CD4-positive, alpha-beta memory T cell (primary cell): Measurements from ENCODE around the gene RERE. TPM values are rescaled to one million over a fixed set of nuclear protein-coding genes. Genes with fewer than 3 reads are reported as not detected.

Experiments
- CTCF ChIA-PET: fragments of 350-600 bp; sonication (Branson Sonifier 250); formaldehyde crosslinking; loops from one replicate; lab custom pipeline; 2021; ENCODE audit warnings: inconsistent platforms; ENCODE audit not compliant: partially characterized antibody; lab: Charles Lee
- POLR2A ChIA-PET: fragments of 350-600 bp; sonication (Branson Sonifier 250); formaldehyde crosslinking; loops from one replicate; lab custom pipeline; 2021; ENCODE audit not compliant: partially characterized antibody; lab: Charles Lee
- DNase-seq, 5 donors: peaks; one replicate each; pipeline versions ENCODE4 v3.0.0 to v3.0.0-alpha.2; 2020 to 2022; ENCODE audit warnings: mixed read lengths in 1 of 5
- H3K27ac ChIP-seq: one replicate; pipeline ENCODE4 v1.7.0; 2013; ENCODE audit warnings: low read depth, low read length
- H3K27me3 ChIP-seq: 2 replicates; pipeline ENCODE4 v1.7.0; 2013; ENCODE audit warnings: mild to moderate bottlenecking, low read length, moderate library complexity; ENCODE audit not compliant: insufficient read depth
- H3K36me3 ChIP-seq: 2 replicates; pipeline ENCODE4 v1.7.0; 2013; ENCODE audit warnings: mild to moderate bottlenecking, low read length, moderate library complexity; ENCODE audit not compliant: insufficient read depth
- H3K4me1 ChIP-seq: 2 replicates; pipeline ENCODE4 v1.7.0; 2013; ENCODE audit warnings: mild to moderate bottlenecking, low read length, moderate library complexity; ENCODE audit not compliant: insufficient read depth
- H3K4me3 ChIP-seq, 2 donors: one replicate each; pipeline ENCODE4 v1.7.0; 2013; ENCODE audit warnings: low read length in 2 of 2, mild to moderate bottlenecking in 1 of 2
- H3K9me3 ChIP-seq, 2 donors: one replicate each; pipeline ENCODE4 v1.7.0; 2013; ENCODE audit warnings: low read length in 2 of 2, control low read depth in 1 of 2; ENCODE audit not compliant: control insufficient read depth in 1 of 2
- H3K27ac Mint-ChIP-seq, 7 donors: one replicate each; pipeline ENCODE4 v1.8.0; 2020 to 2021; ENCODE audit warnings: mixed read lengths in 7 of 7, mild to moderate bottlenecking in 6 of 7, inconsistent platforms in 3 of 7, moderate library complexity in 3 of 7
- H3K27me3 Mint-ChIP-seq, 2 donors: one replicate each; pipeline ENCODE4 v1.8.0; 2020 to 2021; ENCODE audit warnings: mixed read lengths in 2 of 2
- H3K36me3 Mint-ChIP-seq, 2 donors: one replicate each; pipeline ENCODE4 v1.8.0; 2020 to 2021; ENCODE audit warnings: mixed read lengths in 2 of 2, inconsistent platforms in 1 of 2, mild to moderate bottlenecking in 1 of 2
- H3K4me1 Mint-ChIP-seq, 4 donors: one replicate each; pipeline ENCODE4 v1.8.0; 2020 to 2021; ENCODE audit warnings: mixed read lengths in 4 of 4, mild to moderate bottlenecking in 1 of 4
- H3K4me3 Mint-ChIP-seq, 8 donors: one replicate each; pipeline ENCODE4 v1.8.0; 2020 to 2021; ENCODE audit warnings: mixed read lengths in 8 of 8, mild to moderate bottlenecking in 7 of 8, moderate library complexity in 6 of 8, inconsistent platforms in 3 of 8
- H3K9me3 Mint-ChIP-seq, 8 donors: one replicate each; pipeline ENCODE4 v1.8.0; 2020 to 2021; ENCODE audit warnings: mixed read lengths in 8 of 8, mild to moderate bottlenecking in 5 of 8, inconsistent platforms in 3 of 8, moderate library complexity in 1 of 8
- intact Hi-C: fragments of 100-400 bp; cut with micrococcal nuclease; formaldehyde crosslinking; loops from one replicate; pipeline ENCODE4 v1.15.1; 2023
- polyA plus RNA-seq, 2 donors: library from polyadenylated mRNA; unstranded; fragments of 300-500 nt; fragmentation: Illumina TruSeq; gene quantifications; one replicate each; pipeline ENCODE4 v1.2.3, GENCODE V29; 2021
- total RNA-seq, 2 experiments: library from RNA; stranded (reverse); gene quantifications; one replicate each; pipeline ENCODE4 v1.2.3, GENCODE V29; 2021

Gene RERE
- total and polyA plus RNA-seq, 4 experiments from 2014 or later, result 0.38 to 117 (median 60.3) TPM

- H3K4me1 ChIP-seq, result no peaks in the 10 kb centered on the region
- Mint-ChIP-seq H3K4me3 (no peak overlapping the region), H3K36me3 (peaks cover 0 to 3% of the 10 kb centered on the region in 2 donors), H3K4me1 (peaks cover 0 to 13% (median 8%) of the 10 kb centered on the region in 4 donors), H3K27ac (no peak overlapping the region), H3K27me3 (no peaks in the 10 kb centered on the region), H3K9me3 (no peaks in the 10 kb centered on the region)
- no peaks in the 10 kb centered on the region for H3K9me3 ChIP-seq
- H3K27ac ChIP-seq, result no peak overlapping the region
- no peak for DNase-seq
- intact Hi-C loops, result no loop called here
- no peaks in the 10 kb centered on the region for H3K27me3 ChIP-seq
- no peak overlapping the region for H3K4me3 ChIP-seq
- CTCF ChIA-PET, result no interaction called here
- POLR2A ChIA-PET, result no interaction called here
- H3K36me3 ChIP-seq, result no peaks in the 10 kb centered on the region
Observed at GRCh38 chr1:8591569-8591968, 225.9 kb downstream of the RERE start.

- Histone ChIP-seq H3K4me3 (no peak overlapping the region), H3K36me3 (no peaks in the 10 kb centered on the region), H3K9me3 (no peaks in the 10 kb centered on the region), H3K27me3 (no peaks in the 10 kb centered on the region), H3K4me1 (no peaks in the 10 kb centered on the region), H3K27ac (no peak overlapping the region)
- H3K4me3 Mint-ChIP-seq, result no peak overlapping the region
- H3K36me3 Mint-ChIP-seq, result peaks cover 0 to 3% of the 10 kb centered on the region in 2 donors
- intact Hi-C loops, result no loop called here
- no peak for DNase-seq
- no peaks in the 10 kb centered on the region for H3K9me3 Mint-ChIP-seq
- no peaks in the 10 kb centered on the region for H3K27me3 Mint-ChIP-seq
- POLR2A ChIA-PET, result no interaction called here
- H3K27ac Mint-ChIP-seq, result peak overlapping the region in 1 of 7 donors; percentile 57
- CTCF ChIA-PET, result no interaction called here
- H3K4me1 Mint-ChIP-seq, result peaks cover 0 to 13% (median 7%) of the 10 kb centered on the region in 4 donors
Observed at GRCh38 chr1:8590721-8591351, 226.6 kb downstream of the RERE start.

GRCh38 chr1:8589571-8589970, 227.9 kb downstream of the RERE start:
- Histone ChIP-seq H3K27ac (no peak overlapping the region), H3K4me3 (no peak overlapping the region), H3K36me3 (no peaks in the 10 kb centered on the region), H3K27me3 (no peaks in the 10 kb centered on the region), H3K9me3 (no peaks in the 10 kb centered on the region), H3K4me1 (no peaks in the 10 kb centered on the region)
- Mint-ChIP-seq H3K4me1 (peaks cover 0 to 13% (median 6%) of the 10 kb centered on the region in 4 donors), H3K36me3 (peaks cover 0 to 3% of the 10 kb centered on the region in 2 donors), H3K4me3 (no peak overlapping the region), H3K27me3 (no peaks in the 10 kb centered on the region), H3K9me3 (no peaks in the 10 kb centered on the region), H3K27ac (peak overlapping the region in 2 of 7 donors; percentile 5 to 25)
- POLR2A ChIA-PET, result no interaction called here
- CTCF ChIA-PET, result no interaction called here
- intact Hi-C loops, result no loop called here
- no peak for DNase-seq

- Mint-ChIP-seq H3K27me3 (no peaks in the 10 kb centered on the region), H3K4me1 (peaks cover 0 to 10% (median 6%) of the 10 kb centered on the region in 4 donors), H3K9me3 (no peaks in the 10 kb centered on the region), H3K36me3 (peaks cover 0 to 3% of the 10 kb centered on the region in 2 donors), H3K27ac (no peak overlapping the region), H3K4me3 (no peak overlapping the region)
- ChIA-PET CTCF (interaction anchor here (1.5 to 1.6 kb wide), 2 partner anchors 15 to 139 kb away, joined by 4 read pairs; no protein-coding TSS in a partner anchor), POLR2A (no interaction called here)
- H3K4me1 ChIP-seq, result no peaks in the 10 kb centered on the region
- no peak for DNase-seq
- H3K27ac ChIP-seq, result no peak overlapping the region
- no peaks in the 10 kb centered on the region for H3K27me3 ChIP-seq
- no peaks in the 10 kb centered on the region for H3K36me3 ChIP-seq
- H3K4me3 ChIP-seq, result no peak overlapping the region
- no peaks in the 10 kb centered on the region for H3K9me3 ChIP-seq
- intact Hi-C loops, result no loop called here
Observed at GRCh38 chr1:8587784-8588183, 229.7 kb downstream of the RERE start.

DNA sequence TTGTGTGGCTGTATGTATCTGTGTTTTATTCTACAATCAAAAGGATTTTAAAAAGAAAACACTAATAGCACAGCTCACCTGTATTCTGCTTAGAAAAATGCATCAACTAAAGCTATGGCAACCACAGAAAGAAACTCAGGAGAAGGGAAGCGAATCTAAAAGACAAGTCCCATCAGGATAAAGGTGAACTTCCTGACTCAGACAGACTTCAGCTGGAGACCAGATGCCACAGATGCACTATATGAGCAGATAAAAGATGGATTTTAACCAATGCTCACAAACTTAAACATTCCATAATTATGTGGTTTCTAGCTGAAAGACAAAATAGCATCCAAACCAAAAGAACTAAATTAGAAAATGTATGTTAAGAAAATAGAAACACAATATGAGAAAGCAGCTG, 231.0 kb downstream of the RERE start:
- no peaks in the 10 kb centered on the region for H3K9me3 Mint-ChIP-seq
- peak overlapping the region in 1 of 7 donors; percentile 9 for H3K27ac Mint-ChIP-seq
- no peak overlapping the region for H3K4me3 Mint-ChIP-seq
- peaks cover 0 to 10% (median 4%) of the 10 kb centered on the region in 4 donors for H3K4me1 Mint-ChIP-seq
- Histone ChIP-seq H3K27ac (no peak overlapping the region), H3K27me3 (no peaks in the 10 kb centered on the region), H3K9me3 (no peaks in the 10 kb centered on the region), H3K4me3 (no peak overlapping the region), H3K36me3 (no peaks in the 10 kb centered on the region), H3K4me1 (no peaks in the 10 kb centered on the region)
- POLR2A ChIA-PET, result no interaction called here
- H3K36me3 Mint-ChIP-seq, result peaks cover 0 to 3% of the 10 kb centered on the region in 2 donors
- intact Hi-C loops, result no loop called here
- DNase-seq, result no peak
- no peaks in the 10 kb centered on the region for H3K27me3 Mint-ChIP-seq
- CTCF ChIA-PET, result interaction anchor here (1.3 kb wide), 1 partner anchor 139 kb away, joined by 4 read pairs; no protein-coding TSS in a partner anchor

DNA sequence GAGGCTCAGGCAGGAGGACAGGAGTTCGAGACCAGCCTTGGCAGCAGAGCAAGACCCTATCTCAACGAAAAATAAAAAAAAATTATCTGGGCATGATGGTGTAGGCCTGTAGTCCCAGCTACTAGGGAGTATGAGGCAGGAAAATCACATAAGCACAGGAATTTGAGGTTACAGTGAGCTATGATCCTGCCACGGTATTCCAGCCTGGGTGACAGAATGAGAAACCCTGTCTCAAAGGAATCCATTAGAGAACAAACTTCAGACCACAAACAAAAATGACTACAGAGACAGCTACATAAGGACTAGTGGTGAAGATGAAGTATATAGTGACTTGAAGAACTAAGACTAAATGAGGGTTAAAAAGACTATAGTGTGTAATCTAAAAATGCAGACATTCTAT, 233.1 kb downstream of the RERE start:
- CTCF ChIA-PET, result interaction anchor here (1.6 kb wide), 1 partner anchor 143 kb away, joined by 4 read pairs; no protein-coding TSS in a partner anchor
- no peaks in the 10 kb centered on the region for H3K36me3 ChIP-seq
- POLR2A ChIA-PET, result no interaction called here
- Mint-ChIP-seq H3K36me3 (no peaks in the 10 kb centered on the region), H3K9me3 (no peaks in the 10 kb centered on the region), H3K27me3 (no peaks in the 10 kb centered on the region), H3K4me1 (peaks cover 0 to 5% (median 1%) of the 10 kb centered on the region in 4 donors), H3K4me3 (no peak overlapping the region), H3K27ac (no peak overlapping the region)
- no peaks in the 10 kb centered on the region for H3K4me1 ChIP-seq
- no peak overlapping the region for H3K27ac ChIP-seq
- intact Hi-C loops, result no loop called here
- H3K4me3 ChIP-seq, result no peak overlapping the region
- no peaks in the 10 kb centered on the region for H3K27me3 ChIP-seq
- H3K9me3 ChIP-seq, result no peaks in the 10 kb centered on the region
- DNase-seq, result no peak

DNA sequence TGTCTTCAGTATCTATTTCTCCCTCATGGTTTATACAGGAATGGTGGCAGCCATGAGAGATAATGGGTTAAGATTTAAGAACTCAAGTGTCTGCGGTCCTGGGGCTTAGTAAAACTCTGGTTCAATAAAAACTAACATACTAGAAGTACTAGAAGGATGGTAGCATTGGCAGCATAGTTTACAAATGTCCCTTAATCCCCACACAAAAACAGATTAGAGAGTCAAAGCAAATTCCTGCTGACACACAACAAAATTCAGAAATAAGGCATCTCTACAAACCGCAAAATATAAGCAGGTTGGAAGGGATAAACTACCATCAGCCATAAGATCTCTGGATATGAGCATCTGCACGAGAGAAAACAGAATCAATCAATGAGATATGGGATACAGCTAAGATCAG, 234.4 kb downstream of the RERE start:
- Mint-ChIP-seq H3K9me3 (no peaks in the 10 kb centered on the region), H3K36me3 (peaks cover 0 to 2% of the 10 kb centered on the region in 2 donors), H3K27ac (peak overlapping the region in 1 of 7 donors; percentile 77), H3K4me1 (peaks cover 0 to 3% (median 0%) of the 10 kb centered on the region in 4 donors), H3K4me3 (no peak overlapping the region), H3K27me3 (no peaks in the 10 kb centered on the region)
- Histone ChIP-seq H3K4me3 (no peak overlapping the region), H3K27ac (no peak overlapping the region), H3K9me3 (no peaks in the 10 kb centered on the region), H3K4me1 (no peaks in the 10 kb centered on the region), H3K36me3 (no peaks in the 10 kb centered on the region), H3K27me3 (no peaks in the 10 kb centered on the region)
- ChIA-PET CTCF (interaction anchor here (1.1 to 1.6 kb wide), 2 partner anchors 21 to 144 kb away, joined by 3 to 4 read pairs; no protein-coding TSS in a partner anchor), POLR2A (no interaction called here)
- DNase-seq, result no peak
- intact Hi-C loops, result no loop called here
